Raji (cell line): ENCODE results near the gene ADGRL2.

Experiments used
- POLR2A ChIP-seq: IDR thresholded peaks from 2 replicates; pipeline ENCODE4 v1.6.1; 2011; ENCODE audit warnings: low read depth, low read length, control low read depth; ENCODE audit not compliant: insufficient read depth

Gene ADGRL2

GRCh38 chr1:82019508-82019907 is 218.8 kb downstream of the ADGRL2 start:
- TF ChIP-seq POLR2A = no peak

DNA sequence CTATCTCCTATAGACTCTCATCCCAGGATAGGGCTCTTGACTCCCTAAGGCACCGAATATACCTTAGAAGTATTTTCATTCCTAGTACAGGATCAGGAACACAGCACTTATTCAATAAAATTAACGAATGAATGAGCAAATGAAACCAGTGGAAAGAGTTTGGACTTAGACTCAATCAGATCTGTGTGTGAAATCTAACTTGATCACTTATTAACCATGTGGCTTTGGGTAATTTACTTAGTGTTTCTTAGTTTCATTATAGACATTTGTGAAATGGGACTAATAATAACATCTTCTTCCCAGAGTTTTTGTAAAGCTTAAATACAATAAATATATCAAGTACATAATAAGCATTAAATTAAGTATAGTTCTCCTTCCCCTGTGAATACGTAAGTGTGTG is 230.1 kb downstream of the ADGRL2 start:
- TF ChIP-seq POLR2A = no peak

GRCh38 chr1:82032068-82032467 is 231.3 kb downstream of the ADGRL2 start:
- TF ChIP-seq POLR2A = no peak

DNA sequence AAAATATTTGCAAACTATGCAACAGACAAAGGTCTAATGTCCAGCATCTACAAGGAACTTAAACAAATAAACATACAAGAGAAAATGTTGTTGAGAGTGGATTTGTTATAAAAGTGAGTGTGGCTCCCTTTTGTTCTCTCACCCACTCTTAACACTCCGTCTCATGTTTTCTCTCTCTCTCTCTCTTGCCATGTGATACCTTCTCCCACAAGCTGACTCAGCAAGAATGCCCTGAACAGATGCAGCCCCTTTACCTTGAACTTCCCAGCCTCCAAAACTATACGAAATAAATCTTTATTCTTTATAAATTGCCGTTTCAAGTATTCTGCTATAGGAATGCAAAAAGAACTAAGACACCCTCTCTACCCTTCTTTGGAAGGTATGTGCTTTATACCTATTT is 234.1 kb downstream of the ADGRL2 start:
- no peak for TF ChIP-seq POLR2A
